ENCODE measurements around the gene XRN2. TPM values are rescaled to one million over a fixed set of nuclear protein-coding genes. Genes with fewer than 3 reads are reported as not detected.

The XRN2 gene, protein sequence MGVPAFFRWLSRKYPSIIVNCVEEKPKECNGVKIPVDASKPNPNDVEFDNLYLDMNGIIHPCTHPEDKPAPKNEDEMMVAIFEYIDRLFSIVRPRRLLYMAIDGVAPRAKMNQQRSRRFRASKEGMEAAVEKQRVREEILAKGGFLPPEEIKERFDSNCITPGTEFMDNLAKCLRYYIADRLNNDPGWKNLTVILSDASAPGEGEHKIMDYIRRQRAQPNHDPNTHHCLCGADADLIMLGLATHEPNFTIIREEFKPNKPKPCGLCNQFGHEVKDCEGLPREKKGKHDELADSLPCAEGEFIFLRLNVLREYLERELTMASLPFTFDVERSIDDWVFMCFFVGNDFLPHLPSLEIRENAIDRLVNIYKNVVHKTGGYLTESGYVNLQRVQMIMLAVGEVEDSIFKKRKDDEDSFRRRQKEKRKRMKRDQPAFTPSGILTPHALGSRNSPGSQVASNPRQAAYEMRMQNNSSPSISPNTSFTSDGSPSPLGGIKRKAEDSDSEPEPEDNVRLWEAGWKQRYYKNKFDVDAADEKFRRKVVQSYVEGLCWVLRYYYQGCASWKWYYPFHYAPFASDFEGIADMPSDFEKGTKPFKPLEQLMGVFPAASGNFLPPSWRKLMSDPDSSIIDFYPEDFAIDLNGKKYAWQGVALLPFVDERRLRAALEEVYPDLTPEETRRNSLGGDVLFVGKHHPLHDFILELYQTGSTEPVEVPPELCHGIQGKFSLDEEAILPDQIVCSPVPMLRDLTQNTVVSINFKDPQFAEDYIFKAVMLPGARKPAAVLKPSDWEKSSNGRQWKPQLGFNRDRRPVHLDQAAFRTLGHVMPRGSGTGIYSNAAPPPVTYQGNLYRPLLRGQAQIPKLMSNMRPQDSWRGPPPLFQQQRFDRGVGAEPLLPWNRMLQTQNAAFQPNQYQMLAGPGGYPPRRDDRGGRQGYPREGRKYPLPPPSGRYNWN
- 100 to 1,000 TPM; 104 to 114 (median 112) TPM for polyA plus RNA-seq (ENCODE audit: insufficient read length in 3 of 3)

DNA sequence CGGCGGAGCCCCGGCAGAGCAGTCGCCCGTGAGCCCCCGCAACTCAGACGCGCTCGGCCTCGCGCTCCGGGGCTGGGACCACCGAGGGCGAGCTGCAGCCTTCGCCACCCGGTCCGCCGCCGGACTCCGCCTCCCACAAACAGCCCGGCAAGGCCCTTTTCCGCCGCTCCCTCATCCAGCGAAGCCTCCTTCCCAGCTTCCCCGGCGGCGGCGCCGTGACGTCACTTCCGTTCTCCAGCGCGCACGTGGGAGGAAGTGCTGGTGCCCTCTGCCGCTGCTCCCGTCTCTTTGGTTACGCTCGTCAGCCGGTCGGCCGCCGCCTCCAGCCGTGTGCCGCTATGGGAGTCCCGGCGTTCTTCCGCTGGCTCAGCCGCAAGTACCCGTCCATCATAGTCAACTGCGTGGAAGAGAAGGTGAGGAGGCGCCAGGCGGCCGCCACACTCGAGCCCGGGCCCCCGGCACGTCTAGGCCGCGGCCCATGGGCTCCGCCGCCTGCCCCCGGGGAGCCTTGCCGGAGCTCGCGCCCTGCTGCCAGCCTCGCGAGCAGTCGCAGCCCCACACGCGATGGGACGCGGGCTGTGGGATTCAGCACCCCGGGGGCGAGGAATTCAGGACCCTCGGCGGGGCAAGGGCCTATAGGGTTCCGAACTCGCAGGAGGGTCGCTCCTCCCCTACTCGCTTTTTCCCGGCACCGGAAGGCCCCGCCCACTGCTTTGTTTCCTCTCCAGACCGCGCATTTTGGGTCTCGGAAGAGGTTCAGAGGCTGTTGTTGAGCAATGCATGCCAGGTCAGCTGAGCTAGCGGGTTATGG lies at the start of gene XRN2:
Gene XRN2, plus strand, starts transcription at position 271 of the 811 bp plus-strand sequence. Its CDS starts 68 bp downstream, at position 339.
- peak; percentile 80 to 91 (median 90) for DNase-seq (ENCODE audit: low read depth in 3 of 3, low spot score in 2 of 3)

DNA sequence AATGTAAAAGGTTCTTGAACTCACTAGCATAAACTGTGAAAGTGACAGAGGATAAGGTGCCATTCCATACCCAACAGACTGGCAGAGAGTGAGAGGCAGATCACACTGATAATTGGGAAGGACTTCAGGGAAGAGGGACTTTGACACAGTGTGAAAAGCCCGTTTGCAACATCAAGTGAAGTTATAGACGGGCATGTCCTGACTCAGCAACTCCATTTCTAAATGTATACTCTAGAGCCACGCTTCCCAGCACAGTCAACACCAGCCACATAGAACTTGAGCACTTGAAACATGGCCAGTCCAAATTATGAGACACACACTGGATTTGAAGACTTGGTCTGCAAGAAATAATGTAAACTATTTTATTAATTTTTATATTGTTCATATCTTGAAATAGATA lies 45.9 kb upstream of the XRN2 start:
- DNase-seq (ENCODE audit: low read depth in 3 of 3, low spot score in 2 of 3): no peak

DNA sequence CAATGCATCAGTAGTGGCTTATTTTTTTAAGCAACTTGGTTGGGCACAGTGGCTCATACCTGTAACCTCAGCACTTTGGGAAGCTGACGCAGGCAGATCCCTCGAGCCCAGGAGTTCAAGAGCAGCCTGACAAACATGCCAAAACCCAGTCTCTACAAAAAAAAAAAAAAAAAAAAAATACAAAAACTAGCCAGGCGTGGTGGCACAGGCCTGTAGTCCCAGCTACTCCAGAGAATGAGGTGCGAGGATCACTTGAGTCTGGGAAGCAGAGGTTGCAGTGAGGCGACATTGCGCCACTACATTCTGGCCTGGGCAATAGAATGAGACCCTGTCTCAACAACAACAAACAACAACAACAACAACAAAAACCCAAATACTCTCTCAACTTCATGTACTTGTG lies 44.7 kb upstream of the XRN2 start:
- DNase-seq (ENCODE audit: low read depth in 3 of 3, low spot score in 2 of 3): no peak

DNA sequence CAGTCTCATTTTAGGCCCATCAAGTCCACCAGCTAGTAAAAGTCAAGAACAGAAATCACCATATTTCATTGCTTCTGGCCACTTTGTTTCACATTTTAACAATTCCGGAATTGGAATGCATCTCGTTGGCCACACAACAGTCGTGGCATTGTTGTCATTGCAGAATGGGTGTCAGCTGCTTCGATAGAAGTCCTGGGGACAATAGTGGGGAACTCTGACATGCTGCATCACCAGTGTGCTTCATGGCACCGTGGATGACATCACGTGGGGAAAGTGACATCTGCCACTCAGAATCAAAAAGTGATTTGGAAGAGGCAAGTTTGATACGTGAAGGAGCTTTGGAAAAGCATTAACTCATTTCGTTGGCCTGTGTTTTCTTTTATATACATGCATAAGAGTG lies 43.8 kb upstream of the XRN2 start:
- DNase-seq (ENCODE audit: low read depth in 3 of 3, low spot score in 2 of 3): no peak

DNA sequence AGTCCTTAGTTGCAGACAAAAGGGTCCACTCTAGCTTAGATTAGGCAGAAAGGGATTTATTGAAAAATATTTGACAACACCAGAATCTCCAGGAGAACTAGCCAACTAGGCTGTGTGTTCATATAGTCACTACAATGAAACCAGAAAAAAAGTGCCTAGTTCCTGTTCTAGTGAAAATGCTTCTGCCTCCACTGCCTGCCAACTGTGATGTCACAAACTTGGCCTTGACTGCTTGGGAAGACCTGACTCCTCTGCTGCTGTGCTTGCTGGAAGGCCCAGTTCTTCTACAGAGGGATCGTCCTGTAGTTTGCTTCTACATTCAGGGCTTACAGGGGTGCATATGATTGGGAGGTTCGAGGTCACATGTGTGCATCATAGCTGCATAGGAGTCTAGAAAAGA lies 40.3 kb upstream of the XRN2 start:
- no peak for DNase-seq (ENCODE audit: low read depth in 3 of 3, low spot score in 2 of 3)

DNA sequence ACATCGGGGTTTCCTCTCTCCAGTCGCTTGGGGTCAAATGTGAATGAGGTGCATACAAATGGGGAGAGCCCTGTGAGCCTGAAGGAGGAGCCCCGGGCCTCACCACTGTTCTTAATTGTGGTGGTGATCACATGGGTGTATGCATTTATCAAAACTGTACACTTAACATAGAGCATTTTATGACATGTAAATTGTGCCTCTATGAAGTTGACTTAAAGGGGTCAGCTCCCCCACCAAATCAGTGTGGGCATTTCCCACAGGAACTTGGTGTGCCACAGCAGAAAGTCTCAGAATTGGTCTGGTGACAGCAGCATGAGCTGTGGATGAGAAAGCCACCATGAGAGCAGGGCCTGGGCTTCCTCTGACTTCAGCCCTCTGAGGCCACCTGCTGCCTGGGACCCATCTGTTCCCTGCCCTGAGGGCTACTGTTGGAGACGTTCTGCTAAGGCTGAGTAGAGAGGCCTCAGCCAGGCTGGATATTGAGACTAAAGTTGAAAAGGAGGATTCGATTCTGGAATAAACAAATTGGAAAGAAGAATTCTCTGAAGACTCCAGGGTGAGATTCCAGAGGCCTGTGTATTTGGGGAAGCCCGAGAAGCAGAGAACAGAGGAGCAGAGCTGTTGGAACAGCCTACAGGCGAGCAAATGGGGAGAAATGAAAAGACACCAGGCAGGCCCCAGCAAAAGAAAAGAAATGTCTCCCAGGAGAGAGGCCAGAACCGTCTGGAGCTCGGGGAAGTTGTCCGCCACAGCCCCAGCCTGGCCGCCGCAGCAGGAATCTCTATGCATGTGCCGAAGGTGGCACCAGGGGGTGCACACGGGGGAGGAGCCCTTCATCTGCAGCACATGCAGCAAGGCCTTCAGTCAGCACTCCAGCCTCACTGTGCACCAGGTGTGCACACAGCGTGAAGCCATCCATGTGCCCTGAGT lies 37.6 kb upstream of the XRN2 start:
- no peak for DNase-seq (ENCODE audit: low read depth in 3 of 3, low spot score in 2 of 3)

DNA sequence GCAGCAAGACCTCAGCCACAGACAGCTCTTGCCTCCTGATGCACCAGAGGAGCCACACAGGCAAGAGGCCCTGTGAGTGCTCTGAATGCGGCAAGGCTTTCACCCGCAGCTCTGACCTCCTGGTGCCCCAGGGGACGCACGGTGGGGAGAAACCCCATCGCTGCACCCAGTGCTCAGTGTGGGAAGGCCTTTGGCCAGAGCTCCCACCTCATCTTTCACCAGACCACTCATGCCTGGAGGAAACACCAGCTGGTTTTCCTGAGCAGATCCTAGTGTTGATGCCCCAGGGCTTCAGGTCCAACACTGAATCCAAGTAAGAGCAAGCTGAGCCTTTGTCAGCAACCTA lies 37.0 kb upstream of the XRN2 start:
- DNase-seq (ENCODE audit: low read depth in 3 of 3, low spot score in 2 of 3): no peak

DNA sequence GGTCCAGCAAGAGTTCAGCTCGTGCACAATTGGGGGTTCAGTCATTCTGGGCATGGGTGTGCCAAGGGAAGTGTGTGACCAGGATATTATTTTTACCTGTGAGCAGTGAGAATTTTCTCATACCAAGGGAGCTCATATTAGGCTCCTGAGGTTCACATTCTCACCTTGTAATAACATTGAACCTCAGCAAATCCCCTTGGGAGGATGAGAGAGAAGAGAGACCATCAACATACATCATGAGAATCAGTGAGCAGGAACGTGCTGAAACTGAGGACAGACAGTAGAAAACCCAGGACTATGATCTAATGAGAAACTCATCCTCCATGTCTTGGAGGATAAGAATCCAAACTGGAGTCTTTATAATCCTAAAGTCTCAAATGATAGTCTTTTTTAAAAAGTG lies 33.4 kb upstream of the XRN2 start:
- no peak for DNase-seq (ENCODE audit: low read depth in 3 of 3, low spot score in 2 of 3)

DNA sequence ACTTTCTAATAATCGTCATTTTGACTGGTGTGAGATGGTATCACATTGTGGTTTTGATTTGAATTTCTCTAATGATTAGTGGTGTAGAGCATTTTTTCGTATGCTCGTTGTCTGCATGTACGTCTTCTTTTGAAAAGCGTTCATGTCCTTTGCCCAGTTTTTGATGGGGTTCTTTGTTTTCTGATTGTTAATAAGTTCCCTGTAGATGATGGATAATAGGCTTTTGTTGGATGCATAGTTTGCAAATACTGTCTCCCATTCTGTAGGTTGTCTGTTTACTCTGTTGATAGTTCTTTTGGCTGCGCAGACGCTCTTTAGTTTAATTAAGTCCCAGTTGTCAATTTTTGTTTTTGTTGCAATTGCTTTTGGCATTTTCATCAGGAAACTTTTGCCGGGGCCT lies 32.3 kb upstream of the XRN2 start:
- DNase-seq (ENCODE audit: low read depth in 3 of 3, low spot score in 2 of 3): no peak

DNA sequence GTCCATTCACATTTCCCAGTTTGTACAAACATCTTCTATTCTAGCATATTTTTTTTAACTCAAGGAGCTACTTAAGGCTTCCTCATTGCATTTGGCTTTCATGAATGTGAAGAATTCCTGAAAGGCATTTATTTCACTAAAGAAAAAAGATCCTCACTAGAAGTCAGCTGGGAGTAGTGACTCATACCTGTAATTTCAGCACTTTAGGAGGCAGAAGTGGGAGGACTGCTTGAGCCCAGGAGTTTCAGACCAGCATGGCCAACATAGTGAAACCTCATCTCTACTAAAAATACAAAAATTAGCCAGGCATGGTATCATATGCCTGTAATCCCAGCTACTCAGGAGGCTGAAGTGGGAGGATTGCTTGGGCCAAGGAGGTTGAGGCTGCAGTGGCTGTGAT lies 30.9 kb upstream of the XRN2 start:
- no peak for DNase-seq (ENCODE audit: low read depth in 3 of 3, low spot score in 2 of 3)

DNA sequence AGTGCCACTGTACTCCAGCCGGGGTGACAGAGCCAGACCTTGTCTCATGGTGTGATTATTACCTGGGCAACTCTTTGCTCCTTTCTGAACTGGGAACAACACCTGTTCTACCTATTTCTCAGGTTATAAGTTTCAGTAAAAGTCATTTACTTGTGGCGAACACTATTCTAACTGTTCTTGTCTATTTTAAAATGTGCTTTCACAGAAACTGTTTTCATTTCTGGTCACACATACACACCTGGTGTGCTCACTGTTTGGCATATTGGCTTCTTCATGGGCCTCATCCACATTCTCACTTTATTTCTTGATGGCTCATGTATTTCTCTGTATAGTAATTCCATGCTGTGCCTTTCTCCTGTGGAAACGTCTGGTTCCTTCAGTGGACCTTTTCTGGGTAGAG lies 30.5 kb upstream of the XRN2 start:
- DNase-seq (ENCODE audit: low read depth in 3 of 3, low spot score in 2 of 3): no peak

DNA sequence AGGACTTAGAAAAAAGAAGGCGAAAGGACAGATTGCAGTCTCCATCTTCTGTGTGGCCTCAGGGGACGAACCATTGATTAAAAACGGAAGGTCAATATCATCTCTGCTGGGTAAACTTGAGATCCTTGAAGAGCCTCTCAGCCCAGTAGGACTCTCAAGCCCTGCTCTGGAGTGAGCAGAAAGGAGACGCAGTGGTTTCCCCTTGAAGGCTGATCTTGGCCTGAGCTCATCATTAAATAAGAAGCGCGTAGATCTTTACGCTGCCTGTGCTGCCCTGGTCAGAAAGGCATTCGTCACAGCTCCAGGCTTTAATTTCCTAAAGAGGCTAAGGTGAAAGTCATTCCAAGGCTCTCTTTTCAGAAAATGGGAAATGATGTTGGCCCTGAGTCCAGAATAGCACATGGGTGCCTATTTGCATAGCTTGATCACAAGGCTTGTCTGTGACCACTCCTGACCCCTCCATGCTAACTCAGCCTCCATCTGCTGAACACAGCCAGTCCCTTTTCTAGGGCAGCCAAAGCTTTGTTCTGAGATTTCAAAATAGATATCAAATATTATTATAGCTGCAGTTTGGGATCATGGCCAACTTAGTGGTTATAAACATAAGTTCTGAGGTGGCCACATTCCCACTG lies 29.3 kb upstream of the XRN2 start:
- DNase-seq (ENCODE audit: low read depth in 3 of 3, low spot score in 2 of 3): no peak

DNA sequence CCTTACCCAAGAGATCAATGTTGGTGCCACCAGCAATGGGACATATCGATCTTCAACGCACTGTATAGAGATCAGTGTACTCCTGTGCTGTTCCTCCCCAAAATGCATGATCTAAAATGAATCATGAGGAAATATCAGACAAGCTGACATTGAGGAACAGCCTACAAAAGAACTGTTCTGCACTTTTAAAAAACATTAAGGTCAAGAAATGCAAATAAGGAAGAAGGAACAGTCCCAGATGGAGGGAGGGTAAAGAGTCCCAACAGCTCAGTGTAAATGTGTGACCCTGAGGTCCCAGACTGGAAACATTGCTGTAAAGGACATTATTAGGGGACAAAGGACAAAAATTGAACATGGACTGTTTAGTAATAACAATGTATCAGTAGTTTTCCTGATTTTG lies 24.3 kb upstream of the XRN2 start:
- no peak for DNase-seq (ENCODE audit: low read depth in 3 of 3, low spot score in 2 of 3)

DNA sequence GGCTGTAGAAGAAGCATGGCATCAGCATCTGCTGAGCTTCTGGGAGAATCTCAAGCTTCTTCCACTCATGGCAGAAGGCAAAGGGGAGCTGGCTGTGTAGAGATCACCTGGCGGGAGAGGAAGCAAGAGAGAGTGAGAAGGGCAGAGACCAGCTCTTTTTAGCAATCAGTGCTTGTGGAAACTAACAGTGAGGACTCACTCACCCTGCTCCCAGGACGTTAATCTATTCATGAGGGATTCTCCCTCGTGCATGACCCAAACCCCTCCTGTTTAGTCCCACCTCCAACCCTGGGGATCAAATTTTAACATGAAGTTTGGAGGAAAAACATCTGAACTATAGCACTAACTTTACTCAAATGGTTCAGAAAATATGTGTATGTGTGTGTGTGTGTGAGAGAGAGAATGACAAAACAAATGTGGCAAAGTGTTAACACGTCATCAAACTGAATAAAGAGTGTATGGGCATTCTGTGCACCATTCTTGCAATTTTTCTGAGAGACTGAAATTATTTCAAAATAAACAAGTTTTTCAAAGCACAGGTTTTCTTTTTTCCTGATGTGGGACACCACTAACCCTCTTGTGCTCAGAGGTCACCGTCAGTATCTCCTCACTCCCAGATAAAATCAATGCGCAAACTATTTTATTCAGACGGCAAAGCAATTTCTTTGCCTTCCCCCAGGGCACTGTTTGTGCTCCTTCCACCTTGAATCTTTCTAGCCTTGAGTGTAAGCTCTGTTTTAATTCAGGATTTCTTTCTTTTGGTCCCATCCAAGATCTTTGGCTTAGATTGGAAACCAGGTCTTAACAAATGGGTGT lies 23.2 kb upstream of the XRN2 start:
- DNase-seq (ENCODE audit: low read depth in 3 of 3, low spot score in 2 of 3): no peak

DNA sequence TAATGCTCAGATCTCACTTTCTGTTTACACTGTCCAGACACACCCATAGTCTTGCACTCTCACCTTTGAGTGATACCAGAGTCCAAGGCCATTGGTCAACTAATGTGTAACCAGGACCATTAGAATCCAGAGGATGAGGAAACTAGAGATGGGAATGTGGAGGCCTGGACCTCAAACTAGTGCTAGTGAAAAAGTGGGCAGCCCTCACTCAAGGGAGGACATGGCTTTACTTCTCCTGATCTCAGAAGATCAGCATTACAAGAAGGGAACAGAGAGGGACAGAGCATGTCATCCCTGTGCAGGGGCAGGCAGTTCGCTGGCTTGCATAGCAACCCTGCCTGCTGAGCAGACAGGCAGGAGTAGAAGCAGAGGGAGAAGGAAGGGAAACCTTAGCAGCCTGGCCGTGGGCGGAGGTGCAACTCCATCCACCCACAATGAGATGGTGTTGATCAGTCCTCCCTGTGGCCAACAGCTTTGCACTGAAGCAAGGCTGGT lies 22.6 kb upstream of the XRN2 start:
- DNase-seq (ENCODE audit: low read depth in 3 of 3, low spot score in 2 of 3): no peak

DNA sequence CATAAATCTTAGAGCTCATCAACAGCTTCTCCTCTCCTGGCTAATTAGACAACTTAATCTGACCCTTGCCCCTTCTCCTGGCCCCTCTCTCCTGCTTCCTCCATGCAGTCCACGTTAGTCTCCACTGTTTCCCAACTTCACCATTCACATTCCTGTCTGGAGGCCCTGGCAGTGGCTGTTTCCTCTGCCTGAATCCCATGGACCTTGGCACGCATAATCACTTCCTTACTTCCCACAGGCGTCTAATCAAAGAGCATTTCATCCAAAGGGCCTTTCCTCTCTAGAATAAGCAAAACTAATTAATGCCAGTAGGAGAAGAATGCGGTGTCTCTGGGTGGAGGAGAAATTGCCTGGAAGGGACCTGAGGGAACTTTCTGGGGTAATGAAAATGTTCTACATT lies 16.4 kb upstream of the XRN2 start:
- DNase-seq (ENCODE audit: low read depth in 3 of 3, low spot score in 2 of 3): no peak

DNA sequence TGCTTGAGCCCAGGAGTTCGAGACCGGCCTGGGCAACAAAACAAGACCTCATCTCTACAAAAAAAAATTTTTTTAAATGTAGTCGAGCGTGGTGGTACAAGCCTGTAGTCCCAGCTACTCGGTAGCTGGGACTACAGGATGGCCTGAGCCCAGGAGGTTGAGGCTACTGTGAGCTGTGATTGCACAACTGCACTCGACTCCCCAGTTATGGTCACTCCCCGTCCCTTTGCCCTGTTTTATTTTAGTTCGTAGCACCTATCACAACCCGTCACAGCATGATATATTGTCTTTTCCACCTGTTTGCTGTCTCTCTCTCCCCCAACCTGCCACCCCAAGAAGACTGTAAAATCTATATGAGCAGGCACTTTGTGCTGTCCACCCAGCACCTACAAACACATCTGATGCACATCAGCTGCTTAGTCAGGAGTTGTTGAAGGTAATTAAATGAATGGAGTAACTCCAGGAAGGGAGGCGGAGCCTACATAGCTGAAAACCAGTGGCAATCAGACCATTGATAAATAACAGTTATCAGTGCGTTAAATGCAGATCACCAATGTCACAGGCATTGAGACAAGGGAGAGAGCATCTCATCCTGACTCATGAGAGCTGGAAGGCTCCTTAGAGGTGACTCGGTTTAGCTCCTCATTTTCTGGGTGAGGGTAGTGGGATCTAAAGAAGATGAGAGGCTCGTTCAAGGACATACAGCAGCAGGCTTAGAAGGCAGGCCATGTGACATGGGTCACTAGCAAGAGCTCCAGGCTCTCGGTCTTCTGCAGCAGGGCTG lies 14.4 kb upstream of the XRN2 start:
- DNase-seq (ENCODE audit: low read depth in 3 of 3, low spot score in 2 of 3): no peak

DNA sequence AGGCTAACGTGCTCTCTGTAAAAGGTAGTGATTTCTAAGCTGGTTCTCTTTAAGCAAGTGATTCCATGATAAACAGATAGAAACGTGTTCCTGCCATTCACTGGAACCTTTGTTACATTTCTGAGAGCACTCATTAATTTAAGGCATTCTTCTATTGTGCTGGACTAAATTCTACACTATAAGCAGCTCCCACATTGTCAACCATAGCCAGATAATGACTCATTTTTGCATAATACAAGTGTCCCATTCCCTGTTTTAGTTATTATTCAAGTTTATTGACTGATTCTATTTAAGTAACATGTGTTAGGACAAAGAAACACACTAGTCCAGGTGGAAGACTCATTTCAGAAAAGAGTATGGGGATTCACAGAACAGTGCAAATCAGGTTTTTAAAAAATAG lies 13.5 kb upstream of the XRN2 start:
- no peak for DNase-seq (ENCODE audit: low read depth in 3 of 3, low spot score in 2 of 3)
